ENCODE measurements around the gene PLTP. TPM values are rescaled to one million over a fixed set of nuclear protein-coding genes. Genes with fewer than 3 reads are reported as not detected.

The PLTP gene
- total and polyA plus RNA-seq, 2 of the 13 experiments (the other 11 are each of a cell fraction or from before 2014, with no cell fraction given), result 16.9 to 28.6 TPM

DNA sequence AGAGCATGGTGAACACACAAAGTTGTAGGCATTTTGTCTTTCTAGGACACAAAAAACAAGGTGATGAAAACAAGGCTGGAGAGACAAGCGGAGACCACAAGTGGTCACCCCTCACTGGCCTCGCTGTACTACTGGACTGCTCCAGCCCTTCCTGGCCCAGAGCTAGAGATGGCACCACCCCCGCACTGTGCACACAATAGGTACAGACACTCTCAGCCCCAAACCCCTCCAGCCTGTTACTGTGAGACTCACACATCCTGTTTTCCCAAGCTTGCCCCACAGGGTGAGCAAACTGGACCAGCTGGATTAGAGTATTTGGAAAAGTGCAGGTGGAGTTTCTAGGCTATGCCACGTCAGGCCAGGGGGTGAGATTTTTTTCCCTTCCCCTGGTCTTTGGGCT, 39.3 kb downstream of the PLTP start (continued):
- TF ChIP-seq, protein P1, sequence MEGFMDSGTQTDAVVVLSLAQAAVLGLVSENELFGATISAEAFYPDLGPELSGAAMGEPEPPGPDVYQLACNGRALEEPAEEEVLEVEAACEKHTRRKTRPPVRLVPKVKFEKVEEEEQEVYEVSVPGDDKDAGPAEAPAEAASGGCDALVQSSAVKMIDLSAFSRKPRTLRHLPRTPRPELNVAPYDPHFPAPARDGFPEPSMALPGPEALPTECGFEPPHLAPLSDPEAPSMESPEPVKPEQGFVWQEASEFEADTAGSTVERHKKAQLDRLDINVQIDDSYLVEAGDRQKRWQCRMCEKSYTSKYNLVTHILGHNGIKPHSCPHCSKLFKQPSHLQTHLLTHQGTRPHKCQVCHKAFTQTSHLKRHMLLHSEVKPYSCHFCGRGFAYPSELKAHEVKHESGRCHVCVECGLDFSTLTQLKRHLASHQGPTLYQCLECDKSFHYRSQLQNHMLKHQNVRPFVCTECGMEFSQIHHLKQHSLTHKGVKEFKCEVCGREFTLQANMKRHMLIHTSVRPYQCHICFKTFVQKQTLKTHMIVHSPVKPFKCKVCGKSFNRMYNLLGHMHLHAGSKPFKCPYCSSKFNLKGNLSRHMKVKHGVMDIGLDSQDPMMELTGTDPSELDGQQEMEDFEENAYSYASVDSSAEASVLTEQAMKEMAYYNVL (CRISPR knock-in tag; IDR thresholded peaks at IDR 0.05; ENCODE audit: borderline replicate concordance), result no peak
- TF ChIP-seq, protein P2, sequence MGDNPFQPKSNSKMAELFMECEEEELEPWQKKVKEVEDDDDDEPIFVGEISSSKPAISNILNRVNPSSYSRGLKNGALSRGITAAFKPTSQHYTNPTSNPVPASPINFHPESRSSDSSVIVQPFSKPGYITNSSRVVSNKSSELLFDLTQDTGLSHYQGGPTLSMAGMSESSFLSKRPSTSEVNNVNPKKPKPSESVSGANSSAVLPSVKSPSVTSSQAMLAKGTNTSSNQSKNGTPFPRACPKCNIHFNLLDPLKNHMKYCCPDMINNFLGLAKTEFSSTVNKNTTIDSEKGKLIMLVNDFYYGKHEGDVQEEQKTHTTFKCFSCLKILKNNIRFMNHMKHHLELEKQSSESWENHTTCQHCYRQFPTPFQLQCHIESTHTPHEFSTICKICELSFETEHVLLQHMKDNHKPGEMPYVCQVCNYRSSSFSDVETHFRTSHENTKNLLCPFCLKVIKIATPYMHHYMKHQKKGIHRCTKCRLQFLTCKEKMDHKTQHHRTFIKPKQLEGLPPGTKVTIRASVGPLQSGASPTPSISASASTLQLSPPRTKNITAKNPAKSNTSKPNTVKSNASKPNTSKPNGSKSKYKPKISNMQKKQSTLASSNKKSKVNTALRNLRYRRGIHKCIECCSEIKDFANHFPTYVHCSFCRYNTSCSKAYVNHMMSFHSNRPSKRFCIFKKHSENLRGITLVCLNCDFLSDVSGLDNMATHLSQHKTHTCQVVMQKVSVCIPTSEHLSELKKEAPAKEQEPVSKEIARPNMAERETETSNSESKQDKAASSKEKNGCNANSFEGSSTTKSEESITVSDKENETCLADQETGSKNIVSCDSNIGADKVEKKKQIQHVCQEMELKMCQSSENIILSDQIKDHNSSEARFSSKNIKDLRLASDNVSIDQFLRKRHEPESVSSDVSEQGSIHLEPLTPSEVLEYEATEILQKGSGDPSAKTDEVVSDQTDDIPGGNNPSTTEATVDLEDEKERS (CRISPR knock-in tag; IDR thresholded peaks at IDR 0.05), result 0 out of 2 replicates have a peak, but pooled peaks have one; percentile 24
- TF ChIP-seq CBFB (CRISPR knock-in tag; IDR thresholded peaks at IDR 0.05) (no peak), DNMT1 (CRISPR knock-in tag; IDR thresholded peaks at IDR 0.05) (no peak), ZNF530 (CRISPR knock-in tag; IDR thresholded peaks at IDR 0.05; ENCODE audit: low read depth) (no peak), SIN3B (IDR thresholded peaks at IDR 0.05; ENCODE audit: low read length) (no peak), LCORL (IDR thresholded peaks at IDR 0.05) (no peak), LCORL (CRISPR knock-in tag; IDR thresholded peaks at IDR 0.05) (0 out of 2 replicates have a peak, but pooled peaks have one; percentile 39), FOXC1 (CRISPR knock-in tag; IDR thresholded peaks at IDR 0.05; ENCODE audit: borderline replicate concordance) (no peak), NFKB2 (CRISPR knock-in tag; IDR thresholded peaks at IDR 0.05; ENCODE audit: borderline replicate concordance) (no peak), ZNF20 (CRISPR knock-in tag; IDR thresholded peaks at IDR 0.05) (no peak), ZFP36L2 (CRISPR knock-in tag; IDR thresholded peaks at IDR 0.05) (no peak), ZNF768 (CRISPR knock-in tag; IDR thresholded peaks at IDR 0.05) (no peak), ELF3 (CRISPR knock-in tag; IDR thresholded peaks at IDR 0.05) (0 out of 2 replicates have a peak, but pooled peaks have one; percentile 21), NCOA1 (CRISPR knock-in tag; IDR thresholded peaks at IDR 0.05) (no peak), ZNF451 (CRISPR knock-in tag; IDR thresholded peaks at IDR 0.05) (no peak), ERF (CRISPR knock-in tag; IDR thresholded peaks at IDR 0.05) (0 out of 2 replicates have a peak, but pooled peaks have one; percentile 22), TBX2 (CRISPR knock-in tag; IDR thresholded peaks at IDR 0.05; ENCODE audit: borderline replicate concordance) (no peak), MEF2D (CRISPR knock-in tag; IDR thresholded peaks at IDR 0.05) (peak; percentile 69; the same call in 1 of the 2 replicates), SOX5 (CRISPR knock-in tag; IDR thresholded peaks at IDR 0.05; ENCODE audit: borderline replicate concordance) (0 out of 2 replicates have a peak, but pooled peaks have one; percentile 18), CHCHD3 (CRISPR knock-in tag; IDR thresholded peaks at IDR 0.05) (no peak)
- TF ChIP-seq, protein P3, sequence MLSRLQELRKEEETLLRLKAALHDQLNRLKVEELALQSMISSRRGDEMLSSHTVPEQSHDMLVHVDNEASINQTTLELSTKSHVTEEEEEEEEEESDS (CRISPR knock-in tag; IDR thresholded peaks at IDR 0.05; ENCODE audit: borderline replicate concordance), result no peak
- TF ChIP-seq, protein P4, sequence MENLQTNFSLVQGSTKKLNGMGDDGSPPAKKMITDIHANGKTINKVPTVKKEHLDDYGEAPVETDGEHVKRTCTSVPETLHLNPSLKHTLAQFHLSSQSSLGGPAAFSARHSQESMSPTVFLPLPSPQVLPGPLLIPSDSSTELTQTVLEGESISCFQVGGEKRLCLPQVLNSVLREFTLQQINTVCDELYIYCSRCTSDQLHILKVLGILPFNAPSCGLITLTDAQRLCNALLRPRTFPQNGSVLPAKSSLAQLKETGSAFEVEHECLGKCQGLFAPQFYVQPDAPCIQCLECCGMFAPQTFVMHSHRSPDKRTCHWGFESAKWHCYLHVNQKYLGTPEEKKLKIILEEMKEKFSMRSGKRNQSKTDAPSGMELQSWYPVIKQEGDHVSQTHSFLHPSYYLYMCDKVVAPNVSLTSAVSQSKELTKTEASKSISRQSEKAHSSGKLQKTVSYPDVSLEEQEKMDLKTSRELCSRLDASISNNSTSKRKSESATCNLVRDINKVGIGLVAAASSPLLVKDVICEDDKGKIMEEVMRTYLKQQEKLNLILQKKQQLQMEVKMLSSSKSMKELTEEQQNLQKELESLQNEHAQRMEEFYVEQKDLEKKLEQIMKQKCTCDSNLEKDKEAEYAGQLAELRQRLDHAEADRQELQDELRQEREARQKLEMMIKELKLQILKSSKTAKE (CRISPR knock-in tag; IDR thresholded peaks at IDR 0.05; ENCODE audit: borderline replicate concordance), result no peak

Measured in HepG2 (cell line).